Measurements from ENCODE around the gene SNX9.

Gene SNX9

DNA sequence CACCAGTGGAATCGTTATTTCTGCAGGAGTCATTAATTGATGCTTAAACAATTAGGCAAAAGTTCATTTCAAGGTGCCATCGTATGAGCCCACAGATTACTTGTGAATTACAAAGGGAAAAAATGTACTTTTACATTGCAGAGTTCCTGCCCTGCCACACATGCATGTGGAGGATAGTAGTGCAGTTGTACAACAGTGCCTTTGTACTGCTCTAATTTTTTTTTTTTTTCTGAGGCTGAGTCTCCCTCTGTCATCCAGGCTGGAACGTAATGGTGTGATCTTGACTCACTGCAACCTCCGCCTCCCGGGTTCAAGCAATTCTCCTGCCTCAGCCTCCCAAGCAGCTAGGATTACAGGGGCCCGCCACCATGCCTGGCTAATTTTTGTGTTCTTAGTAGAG, 132.6 kb downstream of the SNX9 start:
- H3K27ac ChIP-seq: peak overlapping the region; percentile 84; the same call in 1 of the 2 replicates
- TF ChIP-seq, protein P1, sequence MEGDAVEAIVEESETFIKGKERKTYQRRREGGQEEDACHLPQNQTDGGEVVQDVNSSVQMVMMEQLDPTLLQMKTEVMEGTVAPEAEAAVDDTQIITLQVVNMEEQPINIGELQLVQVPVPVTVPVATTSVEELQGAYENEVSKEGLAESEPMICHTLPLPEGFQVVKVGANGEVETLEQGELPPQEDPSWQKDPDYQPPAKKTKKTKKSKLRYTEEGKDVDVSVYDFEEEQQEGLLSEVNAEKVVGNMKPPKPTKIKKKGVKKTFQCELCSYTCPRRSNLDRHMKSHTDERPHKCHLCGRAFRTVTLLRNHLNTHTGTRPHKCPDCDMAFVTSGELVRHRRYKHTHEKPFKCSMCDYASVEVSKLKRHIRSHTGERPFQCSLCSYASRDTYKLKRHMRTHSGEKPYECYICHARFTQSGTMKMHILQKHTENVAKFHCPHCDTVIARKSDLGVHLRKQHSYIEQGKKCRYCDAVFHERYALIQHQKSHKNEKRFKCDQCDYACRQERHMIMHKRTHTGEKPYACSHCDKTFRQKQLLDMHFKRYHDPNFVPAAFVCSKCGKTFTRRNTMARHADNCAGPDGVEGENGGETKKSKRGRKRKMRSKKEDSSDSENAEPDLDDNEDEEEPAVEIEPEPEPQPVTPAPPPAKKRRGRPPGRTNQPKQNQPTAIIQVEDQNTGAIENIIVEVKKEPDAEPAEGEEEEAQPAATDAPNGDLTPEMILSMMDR (conservative IDR thresholded peaks at IDR 0.05): no peak

DNA sequence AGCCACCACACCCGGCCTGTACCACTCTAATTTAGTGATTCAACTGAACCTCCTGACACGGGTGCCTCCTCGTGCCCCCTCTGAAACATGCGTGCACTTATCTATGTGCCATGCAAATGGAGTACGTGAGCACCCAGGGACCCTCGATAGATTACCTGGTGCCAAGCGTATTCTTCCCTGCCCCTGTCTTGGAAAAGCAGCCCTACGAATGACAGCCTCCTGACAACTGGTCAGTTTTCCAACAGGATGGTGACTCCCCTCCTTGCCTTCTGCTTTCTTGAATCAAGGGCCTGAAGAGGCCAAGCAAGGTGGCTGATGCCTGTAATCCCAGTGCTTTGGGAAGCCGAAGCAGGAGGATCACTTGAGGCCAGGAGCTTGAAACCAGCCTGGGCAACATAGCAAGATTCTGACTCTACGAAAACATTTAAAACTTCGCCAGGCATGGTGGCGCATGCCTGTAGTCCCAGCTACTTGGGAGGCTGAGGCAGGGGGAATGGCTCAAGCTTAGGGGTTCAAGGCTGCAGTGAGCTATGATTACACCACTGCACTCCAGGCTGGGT, 133.2 kb downstream of the SNX9 start:
- H3K27ac ChIP-seq: no peak overlapping the region
- TF ChIP-seq, protein P1 (conservative IDR thresholded peaks at IDR 0.05): no peak

DNA sequence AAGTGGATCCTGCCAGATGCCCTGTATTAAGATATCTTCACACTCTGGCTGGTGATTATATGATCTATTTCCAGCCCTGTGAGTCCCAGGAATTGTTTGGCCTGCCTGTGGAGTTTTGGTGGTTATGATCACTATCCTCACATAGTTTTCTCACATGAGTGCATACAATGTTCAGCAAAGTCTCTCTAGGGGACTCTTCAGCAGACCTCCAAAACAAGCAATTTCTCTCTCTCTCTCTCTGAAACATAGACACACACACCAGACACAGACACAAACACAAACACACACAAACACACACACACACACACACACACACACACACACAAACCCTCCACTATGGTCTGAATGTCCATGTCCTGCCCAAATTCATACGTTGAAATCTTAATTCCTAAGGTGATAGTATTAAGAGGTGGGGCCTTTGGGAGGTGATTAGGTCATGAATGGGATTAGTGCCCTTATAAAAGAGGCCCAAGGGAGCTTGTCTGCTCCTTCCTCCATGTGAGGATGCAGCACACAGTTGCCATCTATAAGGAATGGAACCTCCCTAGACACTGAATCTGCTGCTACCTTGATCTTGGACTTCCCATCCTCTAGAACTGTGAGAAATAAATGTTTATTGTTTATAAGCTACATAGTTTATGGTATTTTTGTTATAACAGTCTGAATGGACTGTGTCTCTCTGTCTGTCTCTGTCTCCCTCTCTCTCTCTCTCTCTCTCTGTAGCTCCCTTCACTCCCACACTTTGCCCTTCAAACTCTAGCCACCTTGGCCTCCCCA, 136.6 kb downstream of the SNX9 start:
- no peak overlapping the region for H3K27ac ChIP-seq
- TF ChIP-seq, protein P1 (conservative IDR thresholded peaks at IDR 0.05): no peak

DNA sequence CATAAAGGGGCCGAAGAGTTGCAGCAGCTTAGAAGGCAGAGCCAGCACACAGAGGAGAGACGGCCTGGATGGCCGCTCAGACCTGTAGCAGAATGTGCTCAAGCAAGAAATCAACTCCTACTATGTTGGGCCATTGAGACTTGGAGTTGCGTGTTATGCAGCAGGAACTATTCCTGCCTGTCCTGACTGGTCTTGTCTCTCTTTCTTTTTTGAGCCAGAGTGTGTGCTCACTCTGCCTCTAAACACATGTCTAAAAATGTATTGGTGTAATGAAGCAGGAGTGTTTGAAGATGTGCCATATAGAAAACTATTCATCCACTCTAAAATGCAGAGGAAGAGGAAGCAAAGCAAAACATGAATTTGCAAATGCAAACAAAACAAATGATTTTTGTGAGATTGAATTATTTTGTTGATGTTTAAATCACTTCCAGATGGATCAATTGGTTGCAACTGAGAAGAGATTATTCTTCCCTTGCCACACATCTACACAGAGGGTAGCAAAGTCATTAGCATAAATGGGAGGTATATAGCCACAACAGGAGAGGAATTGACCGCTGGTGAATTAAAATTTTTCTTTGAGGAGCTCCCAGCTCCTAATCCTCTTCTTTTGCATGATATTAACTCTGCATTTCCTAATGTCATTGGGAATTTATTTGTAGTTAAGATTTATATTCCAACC, 138.2 kb downstream of the SNX9 start:
- H3K27ac ChIP-seq: no peak overlapping the region

DNA sequence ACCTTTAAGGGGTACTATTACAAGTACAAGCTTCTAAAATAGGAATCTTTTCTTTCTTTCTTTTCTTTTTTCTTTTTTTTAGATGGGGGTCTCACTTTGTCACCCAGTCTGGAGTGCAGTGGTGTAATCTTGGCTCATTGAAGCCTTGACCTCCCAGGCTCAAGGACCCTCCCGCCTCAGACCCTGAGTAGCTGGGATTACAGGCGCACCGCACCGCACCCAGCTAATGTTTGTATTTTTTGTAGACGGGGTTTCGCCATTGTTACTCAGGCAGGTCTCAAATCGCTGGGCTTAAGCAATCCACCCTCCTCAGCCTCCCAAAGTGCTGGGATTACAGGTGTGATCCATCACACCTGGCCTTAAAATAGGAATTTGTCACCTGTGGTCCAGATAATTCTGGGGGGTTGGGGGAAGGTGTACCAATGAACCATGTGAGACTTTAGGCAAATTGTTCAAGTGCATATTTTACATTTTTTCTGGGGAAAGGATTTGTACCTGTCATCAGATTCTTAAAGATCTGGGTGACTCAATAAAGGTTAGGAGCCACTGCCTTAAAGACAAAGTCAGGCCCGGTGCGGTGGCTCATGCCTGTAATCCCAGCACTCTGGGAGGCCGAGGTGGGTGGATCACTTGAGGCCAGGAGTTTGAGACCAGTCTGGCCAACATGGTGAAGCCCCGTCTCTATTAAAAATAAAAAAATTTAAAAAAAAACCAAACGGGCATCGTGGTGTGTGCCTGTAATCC, 139.0 kb downstream of the SNX9 start:
- H3K27ac ChIP-seq: no peak overlapping the region
- TF ChIP-seq, protein P1 (conservative IDR thresholded peaks at IDR 0.05): no peak

More for the DNA sequence above, 138.2 kb downstream of the SNX9 start:
- TF ChIP-seq, protein P1 (conservative IDR thresholded peaks at IDR 0.05): no peak

DNA sequence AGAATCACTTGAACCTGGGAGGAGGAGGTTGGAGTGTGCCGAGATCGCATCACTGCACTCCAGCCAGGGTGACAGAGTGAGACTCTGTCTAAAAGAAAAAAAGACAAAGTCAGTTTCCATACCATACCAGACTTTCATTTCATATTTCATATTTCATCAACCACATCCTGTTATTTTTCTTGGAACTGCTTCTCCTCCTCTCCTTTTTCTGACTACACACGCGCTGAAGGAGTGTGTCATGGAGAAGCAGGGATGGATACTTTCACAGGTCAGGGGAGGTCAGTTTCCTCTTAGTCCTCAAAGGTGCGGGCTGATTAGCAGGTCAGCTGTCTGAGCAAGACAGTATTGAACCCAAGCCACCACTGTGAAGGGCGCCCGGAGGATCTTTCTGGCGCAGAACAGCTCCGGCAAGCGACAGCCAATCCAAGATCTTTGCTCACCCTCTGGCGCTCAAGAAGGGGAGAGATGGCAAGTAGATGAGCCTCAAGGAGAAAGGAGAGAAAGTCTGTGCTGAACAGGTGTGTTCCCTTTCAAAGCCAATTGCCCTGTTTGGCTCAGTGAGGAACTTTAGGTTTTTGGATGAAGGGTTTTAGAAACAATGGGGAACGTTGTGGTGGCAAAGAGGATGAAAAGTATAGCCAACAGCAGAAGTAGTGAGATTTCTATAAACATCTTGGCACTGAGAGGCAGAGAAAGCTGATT, 139.7 kb downstream of the SNX9 start:
- no peak overlapping the region for H3K27ac ChIP-seq
- TF ChIP-seq, protein P1 (conservative IDR thresholded peaks at IDR 0.05): no peak

All from VCaP (cell line).